GM21576 (cell line): ENCODE results near the gene CHD6.

ENCODE experiments used
- ATAC-seq: cut with Tn5 transposase; IDR thresholded peaks from one replicate; pipeline ENCODE4 v1.9.1; 2021; ENCODE audit warnings: mild to moderate bottlenecking, moderate library complexity; ENCODE audit not compliant: unreplicated experiment

The CHD6 gene

DNA sequence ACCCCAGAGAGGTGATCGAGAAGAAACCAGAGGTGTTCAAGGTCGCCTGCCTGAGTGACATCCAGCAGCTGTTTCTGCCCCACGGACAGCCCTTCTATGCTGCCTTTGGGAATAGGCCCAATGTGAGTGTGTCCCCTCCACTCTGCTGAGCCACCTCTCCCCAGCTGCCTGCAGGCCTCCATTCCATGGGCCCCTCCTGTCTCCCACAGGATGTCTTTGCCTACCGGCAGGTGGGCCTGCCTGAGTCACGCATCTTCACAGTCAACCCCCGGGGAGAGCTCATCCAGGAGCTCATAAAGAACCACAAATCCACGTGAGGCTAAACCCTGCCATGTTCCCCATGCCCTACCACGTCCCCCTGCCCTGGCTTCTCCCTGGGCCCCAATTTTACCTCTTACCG lies 259.9 kb downstream of the CHD6 start:
- ATAC-seq: no peak

DNA sequence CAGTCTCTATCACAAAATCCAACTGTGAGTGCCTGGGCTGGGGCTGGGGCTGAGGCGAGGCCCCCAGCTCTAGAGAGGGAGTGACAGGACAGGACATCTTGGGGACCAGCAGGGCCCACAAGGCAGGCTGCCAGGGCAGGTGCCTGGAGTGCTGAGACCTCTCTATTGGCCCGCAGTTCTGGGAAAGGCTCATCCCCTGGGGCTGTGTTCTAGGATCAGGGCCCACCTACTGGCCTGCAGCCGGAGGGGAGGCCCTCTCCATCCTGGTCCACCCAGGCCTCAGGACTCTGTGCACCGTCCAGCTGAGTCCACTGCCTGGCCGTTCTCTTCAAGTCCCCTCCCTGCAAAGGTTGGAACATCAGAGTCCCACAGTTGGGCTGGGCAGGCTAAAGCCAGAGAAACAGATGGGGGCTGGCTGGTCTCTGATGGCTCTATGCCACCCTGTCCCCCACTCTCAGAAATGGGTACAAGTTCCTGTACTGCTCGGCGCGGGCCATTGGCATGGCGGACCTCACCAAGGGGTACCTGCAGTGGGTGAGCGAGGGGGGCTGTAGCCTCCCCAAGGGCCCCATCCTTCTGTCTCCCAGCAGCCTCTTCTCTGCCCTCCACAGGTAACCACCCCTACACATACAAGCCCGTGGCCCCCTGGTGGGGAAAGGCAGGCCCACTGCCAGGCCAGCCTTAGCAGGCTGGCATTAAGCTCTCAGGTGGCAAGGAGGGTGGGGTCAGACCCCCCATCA lies 260.6 kb downstream of the CHD6 start:
- no peak for ATAC-seq

DNA sequence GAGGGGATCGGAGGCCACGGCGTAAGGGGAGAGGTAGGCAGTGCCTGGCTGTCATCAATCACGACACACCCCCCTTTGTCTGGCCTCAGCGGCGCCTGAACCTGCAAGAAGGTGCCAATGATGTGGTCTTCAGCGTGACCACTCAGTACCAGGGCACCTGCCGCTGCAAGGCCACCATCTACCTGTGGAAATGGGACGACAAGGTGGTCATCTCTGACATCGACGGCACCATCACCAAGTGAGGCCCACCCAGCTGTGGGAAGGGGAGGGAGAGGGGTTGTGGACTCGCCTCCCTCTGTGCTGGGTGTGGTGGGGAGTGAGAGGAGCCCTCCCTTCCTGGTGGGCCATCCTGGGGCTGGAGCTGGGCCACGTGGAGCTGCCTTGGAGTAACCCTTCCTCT lies 261.2 kb downstream of the CHD6 start:
- ATAC-seq: no peak

DNA sequence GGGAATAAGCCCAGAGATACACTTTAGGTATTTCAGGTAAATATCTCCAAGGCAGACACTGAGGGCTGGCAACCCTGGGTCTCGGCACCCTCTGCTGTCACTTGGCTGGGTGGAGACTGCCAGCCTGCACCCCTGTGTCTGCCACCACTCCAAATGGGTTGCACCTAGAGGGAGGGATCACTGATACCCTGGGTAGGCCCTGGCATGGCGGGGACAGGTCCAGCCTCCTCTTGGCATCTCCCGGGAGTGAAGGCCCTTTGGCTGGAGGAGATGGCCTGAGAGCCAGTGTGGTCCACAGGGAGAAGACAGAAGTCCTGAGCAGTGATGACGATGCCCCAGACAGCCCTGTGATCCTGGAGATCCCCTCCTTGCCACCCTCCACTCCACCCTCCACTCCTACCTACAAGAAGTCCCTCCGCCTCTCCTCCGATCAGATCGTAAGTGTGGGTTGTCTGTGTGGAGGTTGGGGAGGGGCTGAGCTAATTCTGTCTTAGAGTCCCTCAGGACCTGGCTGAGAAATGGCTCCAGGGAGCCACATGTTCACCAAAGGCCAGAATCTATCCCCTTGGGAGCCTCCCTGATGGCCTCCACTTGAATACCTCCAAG lies 262.5 kb downstream of the CHD6 start:
- ATAC-seq: no peak

- ATAC-seq: no peak
These were observed 263.0 kb downstream of the CHD6 start for GRCh38 chr20:41355192-41355591.

GRCh38 chr20:41353530-41353929 lies 264.6 kb downstream of the CHD6 start:
- ATAC-seq: no peak

DNA sequence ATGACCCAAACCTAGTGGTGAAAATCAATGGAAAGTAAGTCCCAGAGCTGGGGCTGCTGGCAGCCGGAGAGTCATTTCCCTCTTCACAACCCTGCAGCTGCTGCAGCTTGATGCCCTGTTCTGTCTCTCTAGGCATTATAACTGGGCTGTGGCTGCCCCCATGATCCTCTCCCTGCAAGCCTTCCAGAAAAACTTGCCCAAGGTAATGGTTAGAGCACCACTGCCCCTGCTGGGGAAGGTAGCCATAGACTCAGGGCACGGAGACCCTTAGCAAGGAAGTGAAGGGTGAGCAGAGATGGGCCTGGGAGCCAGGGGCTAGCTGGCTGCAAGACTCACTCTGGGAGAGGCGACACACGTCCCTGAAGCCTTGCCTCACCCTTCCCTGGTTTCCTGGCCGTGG lies 265.5 kb downstream of the CHD6 start:
- no peak for ATAC-seq

- ATAC-seq: no peak
These were observed 266.1 kb downstream of the CHD6 start for GRCh38 chr20:41352106-41352505.
